SK-N-SH (cell line): ENCODE results near the gene BOD1L2. TPM values are rescaled to one million over a fixed set of nuclear protein-coding genes. Genes with fewer than 3 reads are reported as not detected.

ENCODE experiments used
- CTCF ChIA-PET: fragments of 300-600, 350-600 bp; formaldehyde crosslinking; extraction: SDS; loops from one replicate; lab custom pipeline; 2021; lab: Yijun Ruan, JAX
- POLR2A ChIA-PET: fragments of 350-600 bp; sonication (Branson Sonifier 250); formaldehyde crosslinking; extraction: SDS; loops from one replicate; lab custom pipeline; 2020; ENCODE audit warnings: antibody characterized with exemption, inconsistent platforms; lab: Yijun Ruan, JAX
- DNase-seq: peaks from one replicate; pipeline ENCODE4 v3.0.0; 2012
- H2AFZ ChIP-seq: fragments of 200-600 bp; sonication (generic); 2 replicates; pipeline ENCODE4 v1.8.1; 2016; ENCODE audit warnings: antibody characterized with exemption, mild to moderate bottlenecking, low read depth
- H3F3A ChIP-seq: fragments of 200-600 bp; sonication (generic); replicated peaks from 2 replicates; pipeline ENCODE3; 2016; ENCODE audit warnings: antibody characterized with exemption, mild to moderate bottlenecking; ENCODE audit not compliant: insufficient read depth
- H3K27ac ChIP-seq, 2 experiments: fragments of 200-500 bp in 1 of 2; fragments of 200-600 bp in 1 of 2; sonication (Bioruptor generic) in 1 of 2; sonication (generic), shearing (Covaris generic) in 1 of 2; 2 replicates each; pipeline versions ENCODE4 v1.5.1 to v1.6.1; 2014 to 2016; ENCODE audit warnings: low read depth in 2 of 2, inconsistent platforms in 1 of 2, low read length in 1 of 2, mild to moderate bottlenecking in 1 of 2, mixed read lengths in 1 of 2
- H3K27me3 ChIP-seq: fragments of 200-600 bp; sonication (generic), shearing (Covaris generic); 2 replicates; pipeline ENCODE4 v1.6.1; 2016; ENCODE audit warnings: mixed run types; ENCODE audit not compliant: insufficient read depth
- H3K36me3 ChIP-seq, 2 experiments: fragments of 200-500 bp in 1 of 2; fragments of 200-600 bp in 1 of 2; sonication (Bioruptor generic) in 1 of 2; sonication (generic) in 1 of 2; replicated peaks in 1 of 2; 2 replicates each; pipeline versions ENCODE3 to v1.5.1; 2014 to 2016; ENCODE audit warnings: low read length in 1 of 2, mild to moderate bottlenecking in 1 of 2; ENCODE audit not compliant: insufficient read depth in 2 of 2, control insufficient read depth in 1 of 2
- H3K4me1 ChIP-seq, 2 experiments: fragments of 200-500 bp in 1 of 2; fragments of 200-600 bp in 1 of 2; sonication (Bioruptor generic) in 1 of 2; sonication (generic), shearing (Covaris generic) in 1 of 2; 2 replicates each; pipeline versions ENCODE4 v1.5.1 to v1.6.1; 2014 to 2016; ENCODE audit warnings: low read depth in 1 of 2, low read length in 1 of 2, mixed run types in 1 of 2; ENCODE audit not compliant: insufficient read depth in 2 of 2, control insufficient read depth in 1 of 2
- H3K4me2 ChIP-seq: fragments of 200-600 bp; sonication (generic), shearing (Covaris generic); 2 replicates; pipeline ENCODE4 v1.6.1; 2017; ENCODE audit warnings: mixed run types
- H3K4me3 ChIP-seq, 2 experiments: fragments of 200-500 bp in 1 of 2; fragments of 200-600 bp in 1 of 2; sonication (Bioruptor generic) in 1 of 2; sonication (generic), shearing (Covaris generic) in 1 of 2; 2 replicates each; pipeline versions ENCODE4 v1.5.1 to v1.8.1; 2014 to 2016; ENCODE audit warnings: low read depth in 2 of 2, inconsistent platforms in 1 of 2, low read length in 1 of 2, mild to moderate bottlenecking in 1 of 2, mixed read lengths in 1 of 2, moderate library complexity in 1 of 2
- H3K79me2 ChIP-seq: fragments of 200-600 bp; sonication (generic); 2 replicates; pipeline ENCODE4 v1.8.1; 2017; ENCODE audit warnings: mild to moderate bottlenecking; ENCODE audit not compliant: insufficient read depth
- H3K9ac ChIP-seq: fragments of 200-600 bp; sonication (generic); 2 replicates; pipeline ENCODE4 v1.6.1; 2017; ENCODE audit warnings: mixed run types
- H3K9me2 ChIP-seq: fragments of 200-600 bp; sonication (generic); 2 replicates; pipeline ENCODE4 v1.6.1; 2017; ENCODE audit warnings: mixed run types
- H3K9me3 ChIP-seq: fragments of 200-600 bp; sonication (generic); 2 replicates; pipeline ENCODE4 v1.6.1; 2017; ENCODE audit warnings: mixed run types, mild to moderate bottlenecking, moderate library complexity
- H4K20me1 ChIP-seq: fragments of 200-600 bp; sonication (generic); 2 replicates; pipeline ENCODE4 v1.6.1; 2017; ENCODE audit warnings: mild to moderate bottlenecking, mixed run types; ENCODE audit not compliant: insufficient read depth
- CHD2 ChIP-seq: fragments of 150-350 bp; IDR thresholded peaks from 2 replicates; pipeline ENCODE4 v1.6.1; 2018; ENCODE audit warnings: low read length; ENCODE audit not compliant: partially characterized antibody
- ELF1 ChIP-seq: IDR thresholded peaks from 2 replicates; pipeline ENCODE4 v1.4.0; 2012
- EP300 ChIP-seq, 2 experiments: IDR thresholded peaks; 2 replicates each; pipeline versions ENCODE4 v1.4.0 to v1.6.1; 2012; ENCODE audit warnings: borderline replicate concordance in 1 of 2, low read depth in 1 of 2, low read length in 1 of 2
- EZH2phosphoT487 ChIP-seq: fragments of 200-600 bp; sonication (generic); IDR thresholded peaks from 2 replicates; pipeline ENCODE4 v1.6.1; 2017; ENCODE audit warnings: low read depth, mixed run types, mild to moderate bottlenecking, antibody characterized with exemption, moderate library complexity, borderline replicate concordance
- GATA2 ChIP-seq: sonication (generic); formaldehyde crosslinking; IDR thresholded peaks from 2 replicates; pipeline ENCODE4 v1.5.0; 2020; ENCODE audit warnings: mild to moderate bottlenecking, missing genetic modification reagents
- JUND ChIP-seq: IDR thresholded peaks from 2 replicates; pipeline ENCODE4 v1.4.0; 2012
- MXI1 ChIP-seq: IDR thresholded peaks from 2 replicates; pipeline ENCODE4 v1.6.1; 2012; ENCODE audit warnings: mild to moderate bottlenecking, low read depth, low read length, improper control_type of control experiment
- NFIC ChIP-seq: IDR thresholded peaks from 2 replicates; pipeline ENCODE4 v1.4.0; 2012; ENCODE audit warnings: borderline replicate concordance
- NRF1 ChIP-seq: IDR thresholded peaks from 2 replicates; pipeline ENCODE4 v1.6.1; 2012; ENCODE audit warnings: low read depth, mild to moderate bottlenecking, low read length
- POLR2AphosphoS5 ChIP-seq: IDR thresholded peaks from 2 replicates; pipeline ENCODE4 v1.6.1; 2012; ENCODE audit warnings: low read depth, low read length
- RXRA ChIP-seq: IDR thresholded peaks from 2 replicates; pipeline ENCODE4 v1.4.0; 2012; ENCODE audit warnings: low read depth, mild to moderate bottlenecking, borderline replicate concordance
- SIN3A ChIP-seq: IDR thresholded peaks from 2 replicates; pipeline ENCODE4 v1.6.1; 2012; ENCODE audit warnings: low read depth, mild to moderate bottlenecking, low read length, moderate library complexity, borderline replicate concordance
- SMC3 ChIP-seq: IDR thresholded peaks from 2 replicates; pipeline ENCODE4 v1.6.1; 2012; ENCODE audit warnings: low read depth, low read length, improper control_type of control experiment
- TEAD4 ChIP-seq: IDR thresholded peaks from 2 replicates; pipeline ENCODE4 v1.4.0; 2012; ENCODE audit warnings: mild to moderate bottlenecking, borderline replicate concordance; ENCODE audit not compliant: insufficient read depth
- USF1 ChIP-seq: IDR thresholded peaks from 2 replicates; pipeline ENCODE4 v1.4.0; 2012; ENCODE audit warnings: low read depth, borderline replicate concordance
- YY1 ChIP-seq: IDR thresholded peaks from 2 replicates; pipeline ENCODE4 v1.4.0; 2012; ENCODE audit warnings: low read depth, mild to moderate bottlenecking
- ZBTB33 ChIP-seq: IDR thresholded peaks from 2 replicates; pipeline ENCODE4 v1.4.0; 2012; ENCODE audit warnings: low read depth, borderline replicate concordance
- WGBS: methylation state at CpG from one replicate; pipeline ENCODE4 v1.1.6; 2017; ENCODE audit warnings: low lambda C conversion rate; 5-methylcytosine and 5-hydroxymethylcytosine counted together
- polyA plus RNA-seq, 3 experiments: library from polyadenylated mRNA; depleted of rRNA; stranded (reverse); fragments of >200 nt; gene quantifications; 2 replicates each; pipeline ENCODE4 v1.2.3, GENCODE V29; 2012
- TF ChIP-seq, protein P1 (sequence below): IDR thresholded peaks from 2 replicates; pipeline ENCODE4 v1.4.0; 2012; ENCODE audit warnings: low read depth
- TF ChIP-seq, protein P2 (sequence below): fragments of 150-350 bp; IDR thresholded peaks from 2 replicates; pipeline ENCODE4 v1.6.1; 2016; ENCODE audit warnings: mild to moderate bottlenecking, low read depth, low read length
- TF ChIP-seq, protein P3 (sequence below): IDR thresholded peaks from 2 replicates; pipeline ENCODE4 v1.6.1; 2012; ENCODE audit warnings: mild to moderate bottlenecking, low read depth, low read length, moderate library complexity

BOD1L2 gene
- polyA plus RNA-seq, 1 of the 3 experiments (the other 2 are of a cell fraction), result not detected

DNA sequence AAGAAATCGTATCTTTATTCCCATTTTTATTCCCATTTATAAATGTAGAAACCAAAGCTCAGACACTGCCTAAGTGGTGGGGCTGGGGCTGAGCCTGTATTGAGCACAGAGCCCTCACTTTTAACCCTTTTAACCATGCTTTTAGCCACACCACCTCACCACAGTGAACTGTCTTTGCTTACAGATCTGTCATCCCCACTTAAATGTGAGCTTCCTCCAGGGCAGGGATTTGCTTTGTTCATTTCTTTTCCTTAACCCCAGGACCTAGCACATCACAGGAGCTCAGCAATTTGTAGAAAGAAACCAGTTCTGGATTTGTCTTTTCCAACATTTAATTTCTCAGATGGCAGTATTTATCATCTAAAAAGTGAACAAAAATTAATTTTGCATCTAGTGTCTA lies 2.2 kb downstream of the BOD1L2 start:
- POLR2A ChIA-PET, result interaction anchor here (1.1 kb wide), 1 partner anchor 83 kb away, joined by 3 read pairs; no protein-coding TSS in a partner anchor

More for the DNA sequence above, 2.2 kb downstream of the BOD1L2 start:
- no peak overlapping the region for H3K9ac ChIP-seq
- H3K79me2 ChIP-seq, result no peaks in the 10 kb centered on the region
- no peaks in the 10 kb centered on the region for H3K9me2 ChIP-seq
- no peak overlapping the region for H3K27ac ChIP-seq
- no peaks in the 10 kb centered on the region for H3K36me3 ChIP-seq
- H3K4me1 ChIP-seq, result no peaks in the 10 kb centered on the region; a peak in 1 of 4 replicates
- no peaks in the 10 kb centered on the region for H3K27me3 ChIP-seq
- TF ChIP-seq NRF1 (no peak), SIN3A (no peak), EP300 (IDR thresholded peaks at IDR 0.05; ENCODE audit: borderline replicate concordance in 1 of 2, low read depth in 1 of 2, low read length in 1 of 2) (no peak), SMC3 (no peak), YY1 (no peak), USF1 (no peak), ZBTB33 (no peak), ELF1 (no peak), RXRA (no peak), EZH2phosphoT487 (no peak), NFIC (no peak), MXI1 (no peak), CHD2 (no peak), GATA2 (no peak), JUND (no peak), POLR2AphosphoS5 (no peak), TEAD4 (no peak)
- TF ChIP-seq, protein P1, sequence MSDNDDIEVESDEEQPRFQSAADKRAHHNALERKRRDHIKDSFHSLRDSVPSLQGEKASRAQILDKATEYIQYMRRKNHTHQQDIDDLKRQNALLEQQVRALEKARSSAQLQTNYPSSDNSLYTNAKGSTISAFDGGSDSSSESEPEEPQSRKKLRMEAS, result no peak
- TF ChIP-seq, protein P2, sequence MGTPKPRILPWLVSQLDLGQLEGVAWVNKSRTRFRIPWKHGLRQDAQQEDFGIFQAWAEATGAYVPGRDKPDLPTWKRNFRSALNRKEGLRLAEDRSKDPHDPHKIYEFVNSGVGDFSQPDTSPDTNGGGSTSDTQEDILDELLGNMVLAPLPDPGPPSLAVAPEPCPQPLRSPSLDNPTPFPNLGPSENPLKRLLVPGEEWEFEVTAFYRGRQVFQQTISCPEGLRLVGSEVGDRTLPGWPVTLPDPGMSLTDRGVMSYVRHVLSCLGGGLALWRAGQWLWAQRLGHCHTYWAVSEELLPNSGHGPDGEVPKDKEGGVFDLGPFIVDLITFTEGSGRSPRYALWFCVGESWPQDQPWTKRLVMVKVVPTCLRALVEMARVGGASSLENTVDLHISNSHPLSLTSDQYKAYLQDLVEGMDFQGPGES, result no peak
- TF ChIP-seq, protein P3, sequence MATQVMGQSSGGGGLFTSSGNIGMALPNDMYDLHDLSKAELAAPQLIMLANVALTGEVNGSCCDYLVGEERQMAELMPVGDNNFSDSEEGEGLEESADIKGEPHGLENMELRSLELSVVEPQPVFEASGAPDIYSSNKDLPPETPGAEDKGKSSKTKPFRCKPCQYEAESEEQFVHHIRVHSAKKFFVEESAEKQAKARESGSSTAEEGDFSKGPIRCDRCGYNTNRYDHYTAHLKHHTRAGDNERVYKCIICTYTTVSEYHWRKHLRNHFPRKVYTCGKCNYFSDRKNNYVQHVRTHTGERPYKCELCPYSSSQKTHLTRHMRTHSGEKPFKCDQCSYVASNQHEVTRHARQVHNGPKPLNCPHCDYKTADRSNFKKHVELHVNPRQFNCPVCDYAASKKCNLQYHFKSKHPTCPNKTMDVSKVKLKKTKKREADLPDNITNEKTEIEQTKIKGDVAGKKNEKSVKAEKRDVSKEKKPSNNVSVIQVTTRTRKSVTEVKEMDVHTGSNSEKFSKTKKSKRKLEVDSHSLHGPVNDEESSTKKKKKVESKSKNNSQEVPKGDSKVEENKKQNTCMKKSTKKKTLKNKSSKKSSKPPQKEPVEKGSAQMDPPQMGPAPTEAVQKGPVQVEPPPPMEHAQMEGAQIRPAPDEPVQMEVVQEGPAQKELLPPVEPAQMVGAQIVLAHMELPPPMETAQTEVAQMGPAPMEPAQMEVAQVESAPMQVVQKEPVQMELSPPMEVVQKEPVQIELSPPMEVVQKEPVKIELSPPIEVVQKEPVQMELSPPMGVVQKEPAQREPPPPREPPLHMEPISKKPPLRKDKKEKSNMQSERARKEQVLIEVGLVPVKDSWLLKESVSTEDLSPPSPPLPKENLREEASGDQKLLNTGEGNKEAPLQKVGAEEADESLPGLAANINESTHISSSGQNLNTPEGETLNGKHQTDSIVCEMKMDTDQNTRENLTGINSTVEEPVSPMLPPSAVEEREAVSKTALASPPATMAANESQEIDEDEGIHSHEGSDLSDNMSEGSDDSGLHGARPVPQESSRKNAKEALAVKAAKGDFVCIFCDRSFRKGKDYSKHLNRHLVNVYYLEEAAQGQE, result no peak
- H3K4me3 ChIP-seq, result no peak overlapping the region
- H3K4me2 ChIP-seq, result no peak overlapping the region
- no peak for DNase-seq
- CTCF ChIA-PET, result interaction anchor here (0.9 to 1.3 kb wide), 3 partner anchors 21 to 288 kb away, joined by 3 read pairs; no protein-coding TSS in a partner anchor
- no peak overlapping the region for H2AFZ ChIP-seq
- 0% methylated on average over 1 of the region's 1 CpG for WGBS
- no peaks in the 10 kb centered on the region for H3F3A ChIP-seq
- no peaks in the 10 kb centered on the region for H3K9me3 ChIP-seq
- H4K20me1 ChIP-seq, result no peaks in the 10 kb centered on the region
